ENCODE results near the gene PBX1. TPM values are rescaled to one million over a fixed set of nuclear protein-coding genes. Genes with fewer than 3 reads are reported as not detected.

PBX1 gene
- total RNA-seq, 1 experiment from 2014 or later, result 18.5 TPM

GRCh38 chr1:164559342-164560051 is 513 bp downstream of the PBX1 start:
- peak; percentile 22 to 44 for DNase-seq (ENCODE audit: low read depth in 1 of 2, low spot score in 2 of 2)
- no peak overlapping the region; the same call in 1 of the 2 replicates for H3K27ac ChIP-seq
- H3K36me3 ChIP-seq, result no peaks in the 10 kb centered on the region
- H3K27me3 ChIP-seq (replicated peaks), result no peaks in the 10 kb centered on the region
- H3K4me1 ChIP-seq (replicated peaks), result no peaks in the 10 kb centered on the region; the same call in 1 of the 2 replicates
- no peaks in the 10 kb centered on the region for H3K9me3 ChIP-seq (replicated peaks)
- peak overlapping the region; percentile 44 for H3K4me3 ChIP-seq

GRCh38 chr1:164560121-164560541 is 1.1 kb downstream of the PBX1 start:
- peak in 1 of 2 experiments; percentile 39 for DNase-seq (ENCODE audit: low read depth in 1 of 2, low spot score in 2 of 2)
- Histone ChIP-seq H3K4me1 (replicated peaks) (no peaks in the 10 kb centered on the region; the same call in 1 of the 2 replicates), H3K9me3 (replicated peaks) (no peaks in the 10 kb centered on the region), H3K4me3 (peak overlapping the region; percentile 44), H3K27me3 (replicated peaks) (no peaks in the 10 kb centered on the region), H3K27ac (peak overlapping the region; percentile 3; the same call in 1 of the 2 replicates), H3K36me3 (no peaks in the 10 kb centered on the region)

GRCh38 chr1:164560556-164560955 is 1.6 kb downstream of the PBX1 start:
- H3K4me1 ChIP-seq (replicated peaks), result no peaks in the 10 kb centered on the region; the same call in 1 of the 2 replicates
- H3K27ac ChIP-seq, result no peak overlapping the region
- H3K9me3 ChIP-seq (replicated peaks), result no peaks in the 10 kb centered on the region
- H3K4me3 ChIP-seq, result peak overlapping the region; percentile 44
- H3K27me3 ChIP-seq (replicated peaks), result no peaks in the 10 kb centered on the region
- H3K36me3 ChIP-seq, result no peaks in the 10 kb centered on the region
- no peak for DNase-seq (ENCODE audit: low read depth in 1 of 2, low spot score in 2 of 2)

GRCh38 chr1:164561007-164561406 is 2.0 kb downstream of the PBX1 start:
- H3K4me1 ChIP-seq (replicated peaks), result no peaks in the 10 kb centered on the region; the same call in 1 of the 2 replicates
- DNase-seq (ENCODE audit: low read depth in 1 of 2, low spot score in 2 of 2), result peak in 1 of 2 experiments; percentile 27
- no peaks in the 10 kb centered on the region for H3K9me3 ChIP-seq (replicated peaks)
- H3K36me3 ChIP-seq, result no peaks in the 10 kb centered on the region
- H3K4me3 ChIP-seq, result peak overlapping the region; percentile 44
- no peaks in the 10 kb centered on the region for H3K27me3 ChIP-seq (replicated peaks)
- no peak overlapping the region for H3K27ac ChIP-seq

- DNase-seq (ENCODE audit: low read depth in 1 of 2, low spot score in 2 of 2), result peak in 1 of 2 experiments; percentile 10
- Histone ChIP-seq H3K27ac (no peak overlapping the region), H3K4me3 (peak overlapping the region; percentile 44), H3K27me3 (replicated peaks) (no peaks in the 10 kb centered on the region), H3K9me3 (replicated peaks) (no peaks in the 10 kb centered on the region), H3K36me3 (no peaks in the 10 kb centered on the region), H3K4me1 (replicated peaks) (no peaks in the 10 kb centered on the region; the same call in 1 of the 2 replicates)
Observed at GRCh38 chr1:164561472-164561871, 2.5 kb downstream of the PBX1 start.

GRCh38 chr1:164562061-164562460 is 3.1 kb downstream of the PBX1 start:
- H3K27me3 ChIP-seq (replicated peaks), result no peaks in the 10 kb centered on the region
- H3K4me3 ChIP-seq, result no peak overlapping the region

GRCh38 chr1:164562511-164562910 is 3.5 kb downstream of the PBX1 start:
- Histone ChIP-seq H3K27me3 (replicated peaks) (no peaks in the 10 kb centered on the region), H3K4me3 (no peak overlapping the region), H3K36me3 (no peaks in the 10 kb centered on the region), H3K27ac (no peak overlapping the region), H3K4me1 (replicated peaks) (no peaks in the 10 kb centered on the region; the same call in 1 of the 2 replicates), H3K9me3 (replicated peaks) (no peaks in the 10 kb centered on the region)
- no peak for DNase-seq (ENCODE audit: low read depth in 1 of 2, low spot score in 2 of 2)

More at GRCh38 chr1:164562061-164562460, 3.1 kb downstream of the PBX1 start:
- no peak for DNase-seq (ENCODE audit: low read depth in 1 of 2, low spot score in 2 of 2)
- Histone ChIP-seq H3K4me1 (replicated peaks) (no peaks in the 10 kb centered on the region; the same call in 1 of the 2 replicates), H3K36me3 (no peaks in the 10 kb centered on the region), H3K27ac (no peak overlapping the region), H3K9me3 (replicated peaks) (no peaks in the 10 kb centered on the region)

- Histone ChIP-seq H3K27me3 (replicated peaks) (no peaks in the 10 kb centered on the region), H3K4me1 (replicated peaks) (no peaks in the 10 kb centered on the region; the same call in 1 of the 2 replicates), H3K27ac (no peak overlapping the region), H3K4me3 (no peak overlapping the region), H3K36me3 (no peaks in the 10 kb centered on the region), H3K9me3 (replicated peaks) (no peaks in the 10 kb centered on the region)
- DNase-seq (ENCODE audit: low read depth in 1 of 2, low spot score in 2 of 2), result no peak
Observed at GRCh38 chr1:164562947-164563520, 4.0 kb downstream of the PBX1 start.

- H3K4me1 ChIP-seq (replicated peaks), result no peaks in the 10 kb centered on the region; the same call in 1 of the 2 replicates
- H3K36me3 ChIP-seq, result no peaks in the 10 kb centered on the region
- H3K27me3 ChIP-seq (replicated peaks), result no peaks in the 10 kb centered on the region
- DNase-seq (ENCODE audit: low read depth in 1 of 2, low spot score in 2 of 2), result no peak
- H3K4me3 ChIP-seq, result no peak overlapping the region
- no peak overlapping the region for H3K27ac ChIP-seq
- H3K9me3 ChIP-seq (replicated peaks), result no peaks in the 10 kb centered on the region
Observed at GRCh38 chr1:164563721-164564360, 4.9 kb downstream of the PBX1 start.

GRCh38 chr1:164564378-164564777 is 5.4 kb downstream of the PBX1 start:
- Histone ChIP-seq H3K4me1 (replicated peaks) (no peaks in the 10 kb centered on the region; the same call in 1 of the 2 replicates), H3K27ac (no peak overlapping the region), H3K4me3 (no peak overlapping the region), H3K36me3 (no peaks in the 10 kb centered on the region), H3K9me3 (replicated peaks) (no peaks in the 10 kb centered on the region), H3K27me3 (replicated peaks) (no peaks in the 10 kb centered on the region)
- no peak for DNase-seq (ENCODE audit: low read depth in 1 of 2, low spot score in 2 of 2)

GRCh38 chr1:164565357-164565756 is 6.4 kb downstream of the PBX1 start:
- Histone ChIP-seq H3K4me1 (replicated peaks) (no peaks in the 10 kb centered on the region; the same call in 1 of the 2 replicates), H3K27me3 (replicated peaks) (no peaks in the 10 kb centered on the region), H3K9me3 (replicated peaks) (no peaks in the 10 kb centered on the region), H3K4me3 (no peak overlapping the region), H3K36me3 (no peaks in the 10 kb centered on the region), H3K27ac (no peak overlapping the region)
- DNase-seq (ENCODE audit: low read depth in 1 of 2, low spot score in 2 of 2), result no peak

GRCh38 chr1:164567774-164568173 is 8.8 kb downstream of the PBX1 start:
- Histone ChIP-seq H3K27ac (no peak overlapping the region), H3K27me3 (replicated peaks) (no peaks in the 10 kb centered on the region), H3K9me3 (replicated peaks) (no peaks in the 10 kb centered on the region), H3K4me3 (no peak overlapping the region), H3K4me1 (replicated peaks) (no peaks in the 10 kb centered on the region), H3K36me3 (no peaks in the 10 kb centered on the region)
- DNase-seq (ENCODE audit: low read depth in 1 of 2, low spot score in 2 of 2), result no peak

- Histone ChIP-seq H3K4me1 (replicated peaks) (no peaks in the 10 kb centered on the region), H3K27ac (no peak overlapping the region), H3K4me3 (no peak overlapping the region), H3K9me3 (replicated peaks) (0 out of 2 replicates have a peak, but pooled peaks cover 2% of the 10 kb centered on the region), H3K36me3 (no peaks in the 10 kb centered on the region), H3K27me3 (replicated peaks) (no peaks in the 10 kb centered on the region)
- DNase-seq (ENCODE audit: low read depth in 1 of 2, low spot score in 2 of 2), result no peak
Observed at GRCh38 chr1:164569241-164569640, 10.3 kb downstream of the PBX1 start.

GRCh38 chr1:164569866-164570265 is 10.9 kb downstream of the PBX1 start:
- no peaks in the 10 kb centered on the region for H3K36me3 ChIP-seq
- no peak for DNase-seq (ENCODE audit: low read depth in 1 of 2, low spot score in 2 of 2)
- H3K27me3 ChIP-seq (replicated peaks), result no peaks in the 10 kb centered on the region
- no peak overlapping the region for H3K4me3 ChIP-seq
- 0 out of 2 replicates have a peak, but pooled peaks cover 2% of the 10 kb centered on the region for H3K9me3 ChIP-seq (replicated peaks)
- no peak overlapping the region for H3K27ac ChIP-seq
- H3K4me1 ChIP-seq (replicated peaks), result no peaks in the 10 kb centered on the region

All from SJSA1 (cell line).